ENCODE results near the gene CHCHD3. TPM values are rescaled to one million over a fixed set of nuclear protein-coding genes. Genes with fewer than 3 reads are reported as not detected.

CHCHD3 gene
- total and polyA plus RNA-seq, 9 of the 15 experiments (the other 6 are each of a cell fraction or from before 2014, with no cell fraction given) = 66.2 to 279 (median 204) TPM

DNA sequence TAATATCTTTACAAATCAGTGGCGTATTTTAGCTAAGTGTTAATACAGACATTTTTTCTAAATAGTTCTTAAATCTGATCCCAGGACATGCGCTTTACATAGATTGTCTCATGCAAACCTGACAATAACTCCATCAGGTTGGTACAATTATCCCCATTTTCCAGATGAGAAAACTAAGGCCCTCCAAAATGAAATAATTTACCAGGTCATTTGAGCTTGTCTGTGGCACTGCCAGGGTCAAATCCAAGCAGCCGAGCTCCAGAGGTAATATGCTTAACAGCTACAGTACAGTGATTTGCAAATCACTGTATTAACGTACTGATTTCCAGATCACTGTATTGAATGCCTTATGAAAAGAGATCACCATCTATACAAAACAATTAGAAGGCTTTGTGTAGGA is 223.1 kb downstream of the CHCHD3 start (continued):
- TF ChIP-seq NELFE (IDR thresholded peaks at IDR 0.05; ENCODE audit: insufficient read depth, insufficient read length) (no peak), DEAF1 (CRISPR knock-in tag; IDR thresholded peaks at IDR 0.05) (peak; percentile 19; the same call in 1 of the 2 replicates), ZNF280A (IDR thresholded peaks at IDR 0.05; ENCODE audit: low read depth, partially characterized antibody) (no peak), NFIX (CRISPR knock-in tag; IDR thresholded peaks at IDR 0.05; ENCODE audit: low read depth) (no peak), ADNP (tag; IDR thresholded peaks at IDR 0.05) (peak; percentile 52; the same call in 1 of the 2 replicates)

GRCh38 chr7:132858251-132858650 is 223.6 kb downstream of the CHCHD3 start:
- Histone ChIP-seq H3K36me3 (ENCODE audit: control insufficient read depth, insufficient read depth, low read length) (peaks cover 3% of the 10 kb centered on the region; the same call in 2 of the 3 replicates), H3K27ac (ENCODE audit: extremely low read depth, low read depth, low read length) (no peak overlapping the region), H3K27me3 (ENCODE audit: control insufficient read depth in 2 of 2, insufficient read depth in 2 of 2, low read length in 2 of 2) (no peaks in the 10 kb centered on the region), H3K79me2 (ENCODE audit: control insufficient read depth, insufficient read depth, low read length) (no peaks in the 10 kb centered on the region), H3K9me1 (ENCODE audit: control insufficient read depth, insufficient read depth, low read length) (no peaks in the 10 kb centered on the region), H4K20me1 (replicated peaks; ENCODE audit: control insufficient read depth, insufficient read depth, low read length) (no peaks in the 10 kb centered on the region; the same call in 1 of the 2 replicates), H2AFZ (ENCODE audit: low read depth, low read length) (no peak overlapping the region), H3K4me3 (no peak overlapping the region), H3K4me1 (replicated peaks in 1 of 2; ENCODE audit: control insufficient read depth in 2 of 2, insufficient read depth in 2 of 2, low read length in 2 of 2) (no peaks in the 10 kb centered on the region), H3K9me3 (replicated peaks; ENCODE audit: control insufficient read depth, insufficient read depth, low read depth, low read length) (no peaks in the 10 kb centered on the region), H3K4me2 (ENCODE audit: insufficient read depth, low read length) (no peak overlapping the region), H3K9ac (ENCODE audit: insufficient read depth in 1 of 2, low read depth in 2 of 2, low read length in 2 of 2) (no peak overlapping the region)
- intact Hi-C loops (cut with micrococcal nuclease) (no loop called here), in situ Hi-C loops (cut with MboI) (no loop called here)
- ChIA-PET POLR2A (interaction anchor here (0.6 to 1.9 kb wide), 3 partner anchors 13 to 21 kb away, joined by 3 to 4 read pairs (median 3); no protein-coding TSS in a partner anchor), CTCF (ENCODE audit: low intra/inter-chr PET ratio) (no interaction called here)
- ATAC-seq = no peak
- no peak for DNase-seq (ENCODE audit: extremely low read depth in 1 of 4, low spot score in 3 of 4)
- BruUV-seq (replicated peaks) = no TSS peak
- TF ChIP-seq KLF6 (CRISPR knock-in tag; IDR thresholded peaks at IDR 0.05; ENCODE audit: borderline replicate concordance) (no peak), TEAD1 (CRISPR knock-in tag; IDR thresholded peaks at IDR 0.05) (no peak), CHD2 (IDR thresholded peaks at IDR 0.05; ENCODE audit: low read depth, low read length) (no peak), KHSRP (IDR thresholded peaks at IDR 0.05) (no peak), ID3 (CRISPR knock-in tag; IDR thresholded peaks at IDR 0.05) (no peak), ID3 (tag; IDR thresholded peaks at IDR 0.05) (no peak)
- no peak for FAIRE-seq
- WGBS (ENCODE audit: insufficient coverage, low coverage, missing lambda C conversion rate) = 92% methylated on average over 2 of the region's 2 CpGs

All from K562 (cell line).